LoVo (cell line): ENCODE data around the gene LRRTM4.
"Not testable (repeated sequence)": the region's sequence is repeated elsewhere in the genome, so short reads cannot be mapped to it uniquely, and the experiment has no call there.

Source experiments
- DNase-seq: peaks from one replicate; pipeline ENCODE4 v3.0.0-alpha.2; 2016; ENCODE audit warnings: low spot score

Gene LRRTM4

GRCh38 chr2:76861708-76862107 lies 660.5 kb downstream of the LRRTM4 start:
- DNase-seq, result no peak

GRCh38 chr2:76851000-76851399 lies 671.2 kb downstream of the LRRTM4 start:
- DNase-seq, result no peak

GRCh38 chr2:76849086-76849485 lies 673.1 kb downstream of the LRRTM4 start:
- DNase-seq, result no peak

GRCh38 chr2:76839826-76840225 lies 682.4 kb downstream of the LRRTM4 start:
- DNase-seq, result no peak

GRCh38 chr2:76829374-76830234 lies 692.6 kb downstream of the LRRTM4 start:
- no peak for DNase-seq

GRCh38 chr2:76826691-76827090 lies 695.5 kb downstream of the LRRTM4 start:
- DNase-seq, result no peak

- DNase-seq, result no peak
These were observed 696.8 kb downstream of the LRRTM4 start for GRCh38 chr2:76825140-76825970.

GRCh38 chr2:76821731-76822130 lies 700.4 kb downstream of the LRRTM4 start:
- DNase-seq, result no peak

GRCh38 chr2:76813084-76813483 lies 709.1 kb downstream of the LRRTM4 start:
- DNase-seq, result no peak

- DNase-seq, result no peak
These were observed 710.0 kb downstream of the LRRTM4 start for GRCh38 chr2:76812156-76812555.

- no peak for DNase-seq
These were observed 713.0 kb downstream of the LRRTM4 start for GRCh38 chr2:76809136-76809535.

- no peak for DNase-seq
These were observed 713.4 kb downstream of the LRRTM4 start for GRCh38 chr2:76808732-76809131.

- no peak for DNase-seq
These were observed 728.4 kb downstream of the LRRTM4 start for GRCh38 chr2:76793647-76794334.

- DNase-seq, result not testable (repeated sequence)
These were observed 740.9 kb downstream of the LRRTM4 start for GRCh38 chr2:76781313-76781712.

- DNase-seq, result no peak
These were observed 758.9 kb downstream of the LRRTM4 start for GRCh38 chr2:76763276-76763675.

GRCh38 chr2:76760367-76760704 lies 761.8 kb downstream of the LRRTM4 start:
- DNase-seq, result no peak

- DNase-seq, result no peak
These were observed 762.4 kb downstream of the LRRTM4 start for GRCh38 chr2:76759634-76760366.

GRCh38 chr2:76752506-76752905 lies 769.7 kb downstream of the LRRTM4 start:
- DNase-seq, result no peak

- no peak for DNase-seq
These were observed 772.3 kb downstream of the LRRTM4 start for GRCh38 chr2:76749858-76750257.

GRCh38 chr2:76748581-76749296 lies 773.4 kb downstream of the LRRTM4 start:
- no peak for DNase-seq

- DNase-seq, result no peak
These were observed 776.6 kb downstream of the LRRTM4 start for GRCh38 chr2:76745605-76746004.
